CD4-positive, alpha-beta T cell treated with Interleukin-2 at 100 ng/mL for 4 hours (primary cell): Measurements from ENCODE around the gene FANCB.

Experiments
- DNase-seq: peaks from one replicate; pipeline ENCODE4 v3.0.0-alpha.2; 2020; ENCODE audit warnings: low spot score

Gene FANCB

DNA sequence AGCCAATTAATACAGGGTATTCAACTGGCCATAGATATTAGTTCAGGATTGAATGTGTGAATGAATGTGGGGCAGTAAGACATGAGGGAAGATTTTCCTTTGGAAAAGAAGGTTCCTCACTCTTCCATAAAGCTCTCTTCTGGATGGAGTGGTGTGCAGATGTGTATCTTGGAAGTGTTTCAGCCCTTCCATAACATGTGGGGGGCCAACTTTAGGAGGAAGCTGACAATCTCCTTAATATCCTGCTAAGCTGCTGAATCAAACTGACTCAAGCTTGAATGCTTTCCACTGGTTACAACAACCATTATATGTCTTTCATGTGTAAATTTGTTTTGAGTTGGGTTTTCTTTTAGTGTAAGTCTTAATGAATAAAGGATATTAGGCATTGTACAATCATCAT lies 40.3 kb downstream of the FANCB start:
- DNase-seq = no peak

DNA sequence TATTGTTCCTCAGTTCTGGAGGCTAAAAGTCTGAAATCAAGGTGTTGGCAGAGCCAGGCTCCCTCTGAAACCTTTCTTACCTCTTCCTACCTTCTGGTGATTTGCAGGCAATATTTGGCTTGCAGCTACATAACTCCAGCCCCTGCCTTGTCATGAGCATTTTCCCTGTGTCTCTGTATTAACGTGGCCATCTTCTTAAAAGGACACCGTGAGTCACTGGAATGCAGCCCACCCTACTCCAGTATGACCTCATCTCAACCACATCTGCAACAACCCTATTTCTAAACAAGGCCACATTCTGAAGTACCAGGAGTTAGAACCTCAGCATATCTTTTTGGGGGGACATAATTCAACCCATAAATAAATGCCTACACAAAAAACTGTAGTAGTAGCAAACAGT lies 40.7 kb downstream of the FANCB start:
- DNase-seq = no peak

DNA sequence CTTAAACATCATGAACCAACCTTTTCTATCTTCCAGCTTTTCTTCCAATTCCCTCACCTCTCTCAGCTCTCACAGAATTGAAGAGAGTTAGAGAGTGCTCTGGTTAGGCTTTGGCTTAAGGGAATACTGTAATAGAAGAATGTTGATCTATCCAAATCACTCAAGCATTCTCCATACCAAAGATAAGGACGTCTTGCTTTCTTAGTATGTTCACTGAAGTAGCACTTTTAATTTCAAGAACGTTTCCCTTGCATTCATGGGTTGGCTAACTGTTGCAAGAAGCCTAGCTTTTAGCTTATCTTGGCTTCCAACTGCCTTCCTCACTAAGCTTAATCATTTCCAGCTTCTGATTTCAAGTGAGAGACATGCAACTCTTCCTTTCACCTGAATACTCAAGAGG lies 43.2 kb downstream of the FANCB start:
- no peak for DNase-seq

DNA sequence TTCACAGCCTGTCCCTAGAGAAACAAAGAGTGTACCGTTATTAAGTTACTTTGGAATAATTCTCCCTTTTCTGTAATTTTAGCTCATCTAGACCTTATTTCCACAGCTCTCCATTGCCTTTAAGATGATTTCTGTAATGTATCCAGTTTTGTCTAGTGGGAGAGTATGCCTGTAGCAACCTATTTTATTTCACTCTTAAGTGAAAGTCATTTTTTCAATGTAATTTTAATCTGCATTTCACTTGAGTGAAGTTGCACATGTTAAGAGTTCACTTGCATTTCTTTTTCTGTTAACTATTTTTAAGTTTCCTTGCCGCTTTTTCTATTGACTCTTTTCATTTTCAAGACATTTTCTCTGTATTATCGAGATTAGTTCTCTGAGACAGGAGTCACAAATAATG lies 46.5 kb downstream of the FANCB start:
- DNase-seq = no peak

DNA sequence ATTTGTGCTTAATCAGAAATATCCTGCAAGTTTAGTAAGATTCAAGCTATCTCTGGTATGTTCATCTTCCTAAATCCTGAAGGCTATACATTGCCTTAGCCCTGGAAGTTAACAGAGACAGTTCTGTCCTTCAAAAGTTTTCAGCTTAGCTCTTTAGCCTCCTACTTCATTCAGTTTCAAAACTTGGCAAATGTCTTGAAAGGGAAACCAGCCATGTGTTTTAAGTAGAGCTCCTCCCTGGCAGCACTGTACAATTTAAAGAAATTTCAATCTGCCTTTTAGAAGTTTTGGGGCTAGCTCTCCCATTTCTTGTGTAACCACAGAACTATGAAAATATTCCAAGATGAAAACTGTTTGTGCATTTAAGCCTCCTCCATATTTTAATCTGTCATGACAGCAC lies 47.0 kb downstream of the FANCB start:
- no peak for DNase-seq

DNA sequence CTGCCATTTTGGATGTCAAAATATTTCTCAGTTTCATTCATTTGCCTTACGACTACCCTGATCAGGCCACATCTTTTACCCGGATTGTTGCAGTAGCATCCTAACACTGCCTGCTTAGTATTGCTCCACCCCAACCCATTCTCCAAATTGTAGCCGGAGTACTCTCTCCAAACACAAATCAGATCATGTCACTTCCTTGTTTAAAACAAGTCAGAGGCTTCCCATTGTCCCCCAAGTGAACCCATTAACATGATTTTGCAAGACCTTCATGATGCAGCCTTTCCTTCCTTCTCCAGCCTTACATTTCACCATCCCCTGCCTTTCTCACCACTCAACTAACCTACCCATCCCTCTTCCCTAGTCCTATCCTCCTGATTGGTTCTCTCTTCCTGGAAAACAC lies 53.1 kb downstream of the FANCB start:
- DNase-seq = no peak

DNA sequence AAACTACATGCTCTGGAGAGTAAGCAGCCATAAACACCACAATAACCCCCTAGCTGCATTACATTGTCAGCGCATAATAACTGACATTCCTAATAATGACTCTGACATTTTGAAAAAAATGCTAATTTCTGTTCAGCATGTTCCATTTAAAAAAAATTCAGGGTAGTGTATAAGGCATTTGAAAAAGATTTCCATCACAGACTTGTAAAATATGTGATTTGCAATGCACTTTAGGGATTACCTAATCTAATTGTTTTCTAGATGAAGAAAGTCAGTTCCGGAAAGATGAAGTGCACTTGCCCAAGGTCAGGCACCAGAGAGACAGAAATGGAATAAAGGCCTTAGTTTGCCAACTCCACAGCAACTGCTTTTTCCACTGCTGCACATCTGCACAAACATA lies 55.3 kb downstream of the FANCB start:
- no peak for DNase-seq

DNA sequence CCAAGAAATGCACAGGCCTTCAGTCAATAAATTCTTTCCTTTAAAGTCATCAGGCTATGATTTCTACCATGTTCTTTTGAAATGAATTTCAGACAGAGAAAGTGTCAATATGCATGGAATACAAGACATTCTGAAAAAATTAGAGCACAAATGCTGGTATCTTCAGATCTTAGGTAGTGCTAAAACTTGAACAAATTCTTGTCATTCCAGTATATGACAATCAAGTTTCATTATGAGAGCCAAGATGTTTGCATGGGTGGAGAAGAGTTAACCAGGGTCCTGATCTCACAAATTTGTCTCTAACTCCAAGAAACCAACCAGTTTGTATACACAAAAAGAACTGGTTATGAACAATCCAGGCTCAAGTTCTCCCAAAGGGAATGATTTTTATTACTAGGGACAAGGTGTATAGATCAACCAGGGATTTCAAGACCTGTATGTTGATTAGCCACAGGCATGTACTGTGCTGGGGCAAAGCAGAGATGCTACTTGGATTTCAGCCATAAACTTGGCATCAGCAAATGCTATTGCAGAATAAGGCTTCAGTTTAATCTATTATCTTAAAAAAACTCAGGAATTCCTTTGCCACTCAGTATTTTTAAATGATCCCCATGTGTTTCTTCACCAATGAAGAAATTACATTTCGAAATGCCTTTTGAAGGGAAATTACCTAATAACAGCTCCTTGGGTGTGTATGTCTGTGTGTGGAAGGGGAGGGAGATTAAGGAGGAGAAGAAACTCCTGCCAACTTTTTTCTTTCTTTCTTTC lies 69.7 kb downstream of the FANCB start:
- DNase-seq = no peak

DNA sequence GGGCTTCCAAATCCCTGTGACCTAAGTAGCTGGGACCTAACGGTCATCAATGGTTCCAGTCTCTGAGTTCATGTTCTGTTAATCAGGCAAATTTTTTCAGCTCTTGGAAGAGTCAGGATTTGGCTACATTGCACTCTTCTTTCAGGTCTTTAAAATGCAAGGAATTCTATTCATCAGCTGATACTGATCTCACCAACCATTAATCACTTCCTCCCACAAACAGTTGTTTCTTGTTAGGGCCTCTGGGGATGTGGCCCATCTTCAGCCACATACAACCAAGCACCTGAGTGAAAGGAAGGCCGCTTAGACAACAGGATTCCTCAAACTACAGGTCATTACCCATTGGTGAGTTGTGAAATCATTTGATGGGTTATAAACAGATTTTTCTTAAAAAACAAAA lies 71.7 kb downstream of the FANCB start:
- no peak for DNase-seq

DNA sequence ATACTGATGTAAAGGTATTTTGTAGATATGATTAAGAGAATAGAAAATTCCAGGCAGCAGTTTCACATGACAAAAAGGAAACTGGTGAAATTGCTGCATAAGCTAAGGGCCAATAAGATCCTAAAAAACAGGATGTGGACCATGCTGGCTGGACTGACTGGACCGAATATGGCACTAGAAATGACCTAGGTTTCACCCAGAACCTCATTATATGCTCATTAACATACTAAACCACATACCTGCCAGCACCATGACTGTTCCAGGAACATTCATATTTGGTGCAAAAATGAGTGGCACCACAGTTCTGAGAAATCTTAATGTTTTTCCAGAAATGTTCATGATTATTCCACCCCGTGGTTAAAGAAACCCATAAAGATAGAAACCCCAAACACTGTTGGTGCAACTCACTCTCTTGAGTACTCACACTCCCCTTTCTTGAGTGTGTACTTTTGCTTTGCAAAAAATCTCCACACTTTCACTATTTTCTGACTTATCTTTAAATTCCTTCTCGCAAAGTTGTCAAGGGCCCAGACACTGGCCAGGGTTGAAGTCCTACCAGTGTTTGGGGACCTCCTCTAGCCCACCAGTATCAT lies 74.0 kb downstream of the FANCB start:
- no peak for DNase-seq
